Suppressor macrophage treated with lipopolysaccharide for 4 hours (primary cell): ENCODE data around the gene CLPTM1.
"Not testable (repeated sequence)": the region's sequence is repeated elsewhere in the genome, so short reads cannot be mapped to it uniquely, and the experiment has no call there.

ENCODE experiments used
- DNase-seq: peaks from one replicate; pipeline ENCODE4 v3.0.0-alpha.2; 2020

The CLPTM1 gene, protein sequence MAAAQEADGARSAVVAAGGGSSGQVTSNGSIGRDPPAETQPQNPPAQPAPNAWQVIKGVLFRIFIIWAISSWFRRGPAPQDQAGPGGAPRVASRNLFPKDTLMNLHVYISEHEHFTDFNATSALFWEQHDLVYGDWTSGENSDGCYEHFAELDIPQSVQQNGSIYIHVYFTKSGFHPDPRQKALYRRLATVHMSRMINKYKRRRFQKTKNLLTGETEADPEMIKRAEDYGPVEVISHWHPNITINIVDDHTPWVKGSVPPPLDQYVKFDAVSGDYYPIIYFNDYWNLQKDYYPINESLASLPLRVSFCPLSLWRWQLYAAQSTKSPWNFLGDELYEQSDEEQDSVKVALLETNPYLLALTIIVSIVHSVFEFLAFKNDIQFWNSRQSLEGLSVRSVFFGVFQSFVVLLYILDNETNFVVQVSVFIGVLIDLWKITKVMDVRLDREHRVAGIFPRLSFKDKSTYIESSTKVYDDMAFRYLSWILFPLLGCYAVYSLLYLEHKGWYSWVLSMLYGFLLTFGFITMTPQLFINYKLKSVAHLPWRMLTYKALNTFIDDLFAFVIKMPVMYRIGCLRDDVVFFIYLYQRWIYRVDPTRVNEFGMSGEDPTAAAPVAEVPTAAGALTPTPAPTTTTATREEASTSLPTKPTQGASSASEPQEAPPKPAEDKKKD

GRCh38 chr19:44954649-44955504 is at the start of gene CLPTM1:
Gene CLPTM1, plus strand, starts transcription at chr19:44955380. Its CDS starts 16 bp downstream, at chr19:44955396.
- DNase-seq = peak; percentile 99

GRCh38 chr19:44905437-44906160 is 49.6 kb upstream of the CLPTM1 start, which contains the start of gene APOE:
Gene APOE, plus strand, starts transcription at chr19:44905796. Its CDS starts 829 bp downstream, at chr19:44906625.
- peak; percentile 26 for DNase-seq

GRCh38 chr19:44907613-44908012 is 47.6 kb upstream of the CLPTM1 start:
- DNase-seq = no peak

GRCh38 chr19:44908074-44908835 is 46.9 kb upstream of the CLPTM1 start:
- no peak for DNase-seq

GRCh38 chr19:44908836-44909261 is 46.3 kb upstream of the CLPTM1 start:
- no peak for DNase-seq

GRCh38 chr19:44909775-44910174 is 45.4 kb upstream of the CLPTM1 start:
- DNase-seq = no peak

DNA sequence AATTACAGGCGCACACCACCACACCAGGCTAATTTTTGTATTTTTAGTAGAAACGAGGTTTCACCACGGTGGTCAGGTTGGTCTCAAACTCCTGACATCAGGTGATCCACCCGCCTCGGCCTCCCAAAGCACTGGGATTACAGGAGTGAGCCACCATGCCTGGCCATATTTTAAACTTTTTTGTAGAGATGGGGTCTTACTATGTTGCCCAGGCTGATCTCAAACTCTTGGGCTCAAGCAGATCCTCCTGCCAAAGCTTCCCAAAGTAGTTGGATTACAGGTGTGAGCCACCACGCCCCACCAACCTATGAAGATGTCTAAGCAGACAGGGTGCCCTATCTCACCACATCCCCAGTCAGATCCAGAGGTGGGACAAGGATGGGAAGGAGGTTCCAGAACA is 43.3 kb upstream of the CLPTM1 start:
- DNase-seq = not testable (repeated sequence)

GRCh38 chr19:44912854-44913253 is 42.3 kb upstream of the CLPTM1 start:
- peak; percentile 72 for DNase-seq

DNA sequence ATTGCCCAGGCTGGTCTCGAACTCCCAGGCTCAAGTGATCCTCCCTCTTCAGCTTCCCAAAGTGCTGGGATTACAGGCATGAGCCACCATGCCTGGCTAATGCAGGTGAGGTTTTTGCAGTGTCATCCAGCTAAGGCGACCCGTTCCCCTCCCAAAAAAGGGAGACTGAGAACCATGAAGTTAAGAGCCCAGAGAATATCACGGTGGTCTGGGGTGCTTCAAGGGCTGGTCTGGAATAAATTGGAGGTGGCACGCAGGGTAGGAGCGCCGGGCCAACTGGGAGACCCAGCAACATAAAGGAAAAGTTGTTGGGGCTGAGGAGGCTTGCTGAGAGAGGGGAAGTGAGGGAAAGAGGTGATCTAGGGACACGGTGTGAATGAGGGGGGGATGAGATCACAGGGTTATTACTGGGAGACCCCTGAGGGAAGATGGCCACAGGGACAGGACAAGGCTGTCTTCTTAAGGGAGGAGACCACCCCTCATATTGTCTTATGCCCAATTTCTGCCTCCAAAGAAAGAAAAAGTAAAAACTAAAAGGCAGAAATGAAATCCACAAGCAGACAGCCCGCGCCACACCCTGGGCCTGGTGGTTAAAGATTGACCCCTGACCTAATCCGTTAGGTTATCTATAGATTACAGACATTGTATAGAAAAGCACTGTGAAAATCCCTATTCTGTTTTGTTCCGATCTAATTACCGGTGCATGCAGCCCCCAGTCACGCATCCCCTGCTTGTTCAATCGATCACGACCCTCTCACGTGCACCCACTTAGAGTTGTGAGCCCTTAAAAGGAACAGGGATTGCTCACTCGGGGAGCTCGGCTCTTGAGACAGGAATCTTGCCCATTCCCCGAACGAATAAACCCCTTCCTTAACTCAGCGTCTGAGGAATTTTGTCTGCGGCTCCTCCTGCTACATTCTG is 41.4 kb upstream of the CLPTM1 start:
- not testable (repeated sequence) for DNase-seq

- DNase-seq = peak; percentile 83
These were observed 40.6 kb upstream of the CLPTM1 start, which contains the start of gene APOC1 for GRCh38 chr19:44914433-44915206. Gene APOC1, plus strand, starts transcription at chr19:44914608. Its CDS starts 284 bp downstream, at chr19:44914892.

DNA sequence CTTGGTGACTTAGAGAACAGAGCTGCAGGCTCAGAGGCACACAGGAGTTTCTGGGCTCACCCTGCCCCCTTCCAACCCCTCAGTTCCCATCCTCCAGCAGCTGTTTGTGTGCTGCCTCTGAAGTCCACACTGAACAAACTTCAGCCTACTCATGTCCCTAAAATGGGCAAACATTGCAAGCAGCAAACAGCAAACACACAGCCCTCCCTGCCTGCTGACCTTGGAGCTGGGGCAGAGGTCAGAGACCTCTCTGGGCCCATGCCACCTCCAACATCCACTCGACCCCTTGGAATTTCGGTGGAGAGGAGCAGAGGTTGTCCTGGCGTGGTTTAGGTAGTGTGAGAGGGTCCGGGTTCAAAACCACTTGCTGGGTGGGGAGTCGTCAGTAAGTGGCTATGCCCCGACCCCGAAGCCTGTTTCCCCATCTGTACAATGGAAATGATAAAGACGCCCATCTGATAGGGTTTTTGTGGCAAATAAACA is 30.9 kb upstream of the CLPTM1 start:
- no peak for DNase-seq

GRCh38 chr19:44925114-44925891 is 29.9 kb upstream of the CLPTM1 start:
- DNase-seq = peak; percentile 86

DNA sequence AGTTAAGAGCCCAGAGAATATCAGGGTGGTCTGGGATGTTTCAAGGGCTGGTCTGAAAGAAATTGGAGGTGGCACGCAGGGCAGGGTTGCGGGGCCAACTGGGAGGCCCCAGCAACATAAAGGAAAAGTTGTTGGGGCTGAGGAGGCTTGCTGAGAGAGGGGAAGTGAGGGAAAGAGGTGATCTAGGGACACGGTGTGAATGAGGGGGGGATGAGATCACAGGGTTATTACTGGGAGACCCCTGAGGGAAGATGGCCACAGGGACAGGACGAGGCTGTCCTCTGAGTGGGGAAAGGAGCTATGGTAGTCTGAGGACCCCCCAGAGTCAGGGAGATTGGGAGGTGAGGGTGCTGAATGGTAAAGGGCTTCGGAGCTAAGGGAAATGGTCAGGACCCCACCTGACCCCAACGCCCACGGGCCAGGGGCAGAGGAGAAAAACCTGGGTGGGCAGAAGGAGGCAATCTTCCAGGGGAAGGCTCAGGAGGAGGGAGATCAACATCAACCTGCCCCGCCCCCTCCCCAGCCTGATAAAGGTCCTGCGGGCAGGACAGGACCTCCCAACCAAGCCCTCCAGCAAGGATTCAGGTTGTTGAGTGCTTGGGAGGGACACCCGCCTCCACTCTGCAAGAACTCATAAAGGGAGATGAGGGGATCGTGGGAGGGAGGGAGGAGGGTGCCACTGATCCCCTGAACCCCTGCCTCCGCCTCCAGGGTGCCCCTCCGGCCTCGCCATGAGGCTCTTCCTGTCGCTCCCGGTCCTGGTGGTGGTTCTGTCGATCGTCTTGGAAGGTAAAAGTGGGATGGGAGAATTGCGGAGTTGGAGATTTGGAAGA is 28.7 kb upstream of the CLPTM1 start:
- DNase-seq = not testable (repeated sequence)

DNA sequence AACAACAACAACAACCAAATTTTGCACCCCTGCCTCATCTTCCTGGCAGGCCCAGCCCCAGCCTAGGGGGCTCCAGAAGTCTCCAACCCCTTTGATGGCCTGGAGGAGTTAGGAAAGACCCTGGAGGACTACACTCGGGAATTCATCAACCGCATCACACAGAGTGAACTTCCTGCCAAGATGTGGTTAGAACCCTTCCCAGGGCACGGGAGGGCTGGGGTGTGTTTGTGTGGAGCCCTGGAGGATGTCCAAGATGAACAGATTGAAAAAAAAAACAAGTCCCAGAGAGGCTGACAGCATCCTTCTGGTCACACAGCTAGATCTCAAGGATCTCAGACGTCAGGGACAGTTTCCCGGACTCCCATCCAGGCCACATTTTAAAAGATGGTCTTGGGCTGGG is 27.4 kb upstream of the CLPTM1 start:
- DNase-seq = no peak

DNA sequence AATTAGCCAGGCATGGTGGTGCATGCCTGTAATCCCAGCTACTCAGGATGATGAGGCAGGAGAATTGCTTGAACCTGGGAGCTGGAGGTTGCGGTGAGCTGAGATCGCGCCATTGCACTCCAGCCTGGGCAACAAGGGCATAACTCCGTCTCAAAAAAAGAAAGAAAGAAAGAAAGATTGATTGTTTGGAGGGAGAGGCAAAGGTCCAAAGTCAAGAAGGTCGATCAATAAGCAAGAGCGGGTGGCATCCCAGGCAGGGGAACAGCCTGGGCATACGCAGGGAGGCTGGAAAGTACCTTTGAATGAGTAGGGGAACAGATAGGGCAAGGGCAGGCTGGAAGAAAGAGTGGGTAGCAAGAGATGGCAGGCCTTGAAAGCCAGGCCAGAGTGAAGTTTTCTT is 25.1 kb upstream of the CLPTM1 start:
- no peak for DNase-seq

- DNase-seq = no peak
These were observed 23.6 kb upstream of the CLPTM1 start for GRCh38 chr19:44931541-44931940.

DNA sequence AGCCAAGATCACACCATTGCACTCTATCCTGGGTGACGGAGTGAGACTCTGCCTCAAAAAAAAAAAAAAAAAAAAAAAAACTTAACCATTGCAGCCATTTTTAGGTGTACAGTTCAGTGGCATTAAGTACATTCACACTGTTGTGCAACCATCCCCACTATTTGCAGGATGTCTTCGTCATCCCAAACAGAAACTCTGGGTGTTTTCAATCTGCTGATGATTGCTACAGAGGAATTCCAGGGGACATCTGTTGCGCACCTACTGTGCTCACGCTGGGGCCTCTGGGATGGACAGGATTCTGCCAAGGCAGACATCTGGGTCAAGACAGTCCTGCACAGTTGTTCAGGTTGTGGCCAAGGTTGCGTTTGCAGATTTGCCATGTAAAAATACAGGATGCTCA is 15.5 kb upstream of the CLPTM1 start:
- DNase-seq = peak; percentile 58
